NB4 (cell line): ENCODE data around the gene DNAI2.

Experiments used
- DNase-seq: peaks from one replicate; pipeline ENCODE4 v3.0.0; 2010; ENCODE audit warnings: low read depth
- H3K4me3 ChIP-seq: one replicate; pipeline ENCODE4 v1.5.1; 2011; ENCODE audit warnings: mild to moderate bottlenecking, low read depth, low read length, moderate library complexity
- CTCF ChIP-seq: IDR thresholded peaks from one replicate; pipeline ENCODE4 v1.5.1; 2012; ENCODE audit warnings: low read depth, low read length
- MAX ChIP-seq: IDR thresholded peaks from 2 replicates; pipeline ENCODE4 v1.6.1; 2011; ENCODE audit warnings: low read depth, low read length
- MYC ChIP-seq: IDR thresholded peaks from 2 replicates; pipeline ENCODE4 v1.6.1; 2011; ENCODE audit warnings: low read depth, low read length
- POLR2A ChIP-seq: IDR thresholded peaks from 2 replicates; pipeline ENCODE4 v1.6.1; 2011; ENCODE audit warnings: mild to moderate bottlenecking; ENCODE audit not compliant: insufficient read length; ENCODE audit errors: extremely low read depth

Gene DNAI2

GRCh38 chr17:74230896-74231295 is 43.1 kb upstream of the DNAI2 start:
- no peak for TF ChIP-seq POLR2A
- TF ChIP-seq MAX, result no peak
- no peak for TF ChIP-seq CTCF
- no peak for TF ChIP-seq MYC
- H3K4me3 ChIP-seq, result no peak overlapping the region
- no peak for DNase-seq

DNA sequence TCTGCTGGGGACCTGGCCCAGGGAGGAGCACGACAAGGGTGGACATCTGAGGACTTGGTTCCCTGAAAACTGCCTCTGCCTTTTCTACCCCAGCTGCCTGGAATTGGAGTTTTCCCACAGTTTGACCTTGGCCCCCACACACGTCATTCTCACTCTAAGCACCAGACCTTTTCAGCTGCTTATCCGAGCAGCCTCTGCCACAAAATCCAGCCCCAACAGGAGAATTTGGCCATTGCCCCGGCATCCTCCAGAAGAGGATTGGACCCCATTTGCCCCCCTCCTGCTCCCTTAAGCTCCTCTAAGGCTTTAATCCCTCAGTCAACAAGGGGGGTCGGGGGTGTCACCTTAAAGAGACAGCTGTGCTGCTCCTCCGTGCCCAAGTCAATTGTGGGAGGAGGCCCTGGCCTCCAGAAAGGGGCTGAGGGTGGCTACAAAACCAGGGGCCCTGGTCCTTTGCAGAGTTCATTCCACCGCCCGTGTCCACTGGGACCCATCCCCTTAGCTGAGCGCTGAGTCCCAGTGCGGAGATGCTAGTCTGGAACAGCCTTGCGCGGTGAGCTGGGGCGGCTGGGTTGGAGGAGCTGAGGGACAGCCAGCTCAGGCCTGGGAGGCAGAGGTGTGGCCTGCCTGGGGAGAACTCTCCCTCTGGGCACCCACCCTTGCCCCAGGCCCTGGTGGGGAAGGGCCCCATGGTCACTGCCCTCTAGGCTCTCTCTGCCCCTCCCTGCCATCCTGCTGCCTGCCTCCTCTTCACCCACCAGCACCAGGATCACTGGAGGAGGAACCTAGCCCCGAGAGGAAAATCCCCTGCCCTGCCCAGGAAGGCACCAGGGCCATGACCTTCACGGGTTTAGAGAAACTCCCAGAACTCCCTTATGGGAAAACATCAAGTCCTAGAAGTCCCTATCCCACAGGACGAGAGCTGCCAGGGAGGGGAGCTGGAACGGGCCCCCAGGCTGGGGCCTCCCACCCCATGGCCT is 41.8 kb upstream of the DNAI2 start:
- TF ChIP-seq CTCF (no peak), MAX (no peak), POLR2A (no peak), MYC (no peak)

DNA sequence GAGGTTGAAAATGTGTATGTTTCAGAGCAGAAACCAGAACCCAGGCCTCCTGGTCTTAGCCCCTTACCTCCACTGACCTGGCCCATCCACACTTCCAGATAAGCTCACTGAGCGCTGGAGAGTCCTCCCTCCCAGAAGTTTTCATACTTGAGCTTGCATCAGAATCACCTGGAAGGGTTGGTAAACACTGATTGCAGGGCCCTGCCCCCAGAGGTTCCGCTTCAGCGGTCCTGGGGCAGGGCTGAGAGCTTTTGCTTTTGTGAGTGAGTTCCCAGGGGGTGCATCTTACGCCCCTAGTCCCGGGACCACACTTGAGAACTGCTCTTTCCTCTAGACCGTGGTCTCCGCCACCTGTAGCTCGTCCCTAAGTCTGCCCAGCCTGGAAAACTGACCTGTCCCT is 40.1 kb upstream of the DNAI2 start:
- no peak for TF ChIP-seq MYC
- no peak for TF ChIP-seq MAX
- TF ChIP-seq CTCF, result no peak
- TF ChIP-seq POLR2A, result no peak
- no peak overlapping the region for H3K4me3 ChIP-seq
- no peak for DNase-seq

More for the DNA sequence above, 41.8 kb upstream of the DNAI2 start:
- H3K4me3 ChIP-seq, result no peak overlapping the region
- DNase-seq, result no peak

GRCh38 chr17:74234486-74234885 is 39.5 kb upstream of the DNAI2 start:
- no peak for DNase-seq
- no peak overlapping the region for H3K4me3 ChIP-seq
- TF ChIP-seq POLR2A (no peak), MAX (no peak), CTCF (no peak)

DNA sequence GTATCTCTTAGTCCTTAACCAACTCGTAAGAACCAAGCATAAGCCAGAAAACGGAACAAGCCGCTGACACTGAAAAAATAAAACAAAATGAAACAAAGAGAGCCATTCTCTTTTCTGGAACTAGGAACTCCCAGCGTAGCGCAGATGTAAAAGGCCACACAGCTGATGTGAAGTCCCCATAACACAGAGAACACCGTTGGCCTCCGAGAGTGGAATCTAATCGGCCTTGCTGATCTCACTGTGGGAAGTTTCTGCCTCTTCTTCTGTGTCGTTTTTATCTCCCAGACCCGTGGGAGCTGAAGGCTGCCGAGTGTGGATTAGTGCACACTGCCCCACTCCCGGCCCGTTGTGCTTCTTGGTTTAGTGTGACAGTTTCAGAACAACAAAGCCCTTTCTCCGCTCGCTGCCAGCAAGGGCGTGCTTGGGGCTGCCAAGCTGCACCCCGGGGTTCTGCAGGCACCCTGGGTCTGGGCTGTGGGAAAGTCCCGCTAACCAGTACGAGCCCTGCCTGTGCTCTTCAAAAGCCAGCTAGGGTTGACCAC is 38.9 kb upstream of the DNAI2 start:
- DNase-seq, result no peak
- no peak overlapping the region for H3K4me3 ChIP-seq
- TF ChIP-seq CTCF (no peak), MAX (no peak)
